GM12801 (cell line): ENCODE measurements around the gene TTC7B.

ENCODE experiments used
- TF ChIP-seq, protein P1 (sequence below): IDR thresholded peaks from one replicate; pipeline ENCODE4 v1.5.1; 2011; ENCODE audit warnings: control low read depth; ENCODE audit not compliant: insufficient read length; ENCODE audit errors: extremely low read depth

Gene TTC7B

DNA sequence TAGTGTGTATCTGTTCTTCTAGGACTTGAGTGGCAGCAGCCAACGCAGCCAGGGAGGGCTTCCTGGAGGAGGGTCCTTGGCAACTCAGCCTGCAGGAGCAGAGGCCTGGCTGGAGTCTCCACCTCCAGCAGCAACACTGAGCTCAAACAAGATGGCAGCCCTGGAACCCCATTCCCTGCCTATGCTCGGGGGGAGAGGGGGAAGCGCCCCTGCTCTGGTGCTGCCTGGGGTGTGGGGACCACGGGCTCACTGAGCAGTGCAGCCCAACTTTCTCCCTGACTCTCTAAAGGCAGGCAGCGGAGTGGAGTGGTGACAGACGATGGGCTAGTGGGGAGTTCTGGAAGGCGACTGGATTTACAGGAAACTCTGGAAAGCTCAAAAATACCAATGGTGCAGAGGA, 258.7 kb downstream of the TTC7B start:
- TF ChIP-seq, protein P1, sequence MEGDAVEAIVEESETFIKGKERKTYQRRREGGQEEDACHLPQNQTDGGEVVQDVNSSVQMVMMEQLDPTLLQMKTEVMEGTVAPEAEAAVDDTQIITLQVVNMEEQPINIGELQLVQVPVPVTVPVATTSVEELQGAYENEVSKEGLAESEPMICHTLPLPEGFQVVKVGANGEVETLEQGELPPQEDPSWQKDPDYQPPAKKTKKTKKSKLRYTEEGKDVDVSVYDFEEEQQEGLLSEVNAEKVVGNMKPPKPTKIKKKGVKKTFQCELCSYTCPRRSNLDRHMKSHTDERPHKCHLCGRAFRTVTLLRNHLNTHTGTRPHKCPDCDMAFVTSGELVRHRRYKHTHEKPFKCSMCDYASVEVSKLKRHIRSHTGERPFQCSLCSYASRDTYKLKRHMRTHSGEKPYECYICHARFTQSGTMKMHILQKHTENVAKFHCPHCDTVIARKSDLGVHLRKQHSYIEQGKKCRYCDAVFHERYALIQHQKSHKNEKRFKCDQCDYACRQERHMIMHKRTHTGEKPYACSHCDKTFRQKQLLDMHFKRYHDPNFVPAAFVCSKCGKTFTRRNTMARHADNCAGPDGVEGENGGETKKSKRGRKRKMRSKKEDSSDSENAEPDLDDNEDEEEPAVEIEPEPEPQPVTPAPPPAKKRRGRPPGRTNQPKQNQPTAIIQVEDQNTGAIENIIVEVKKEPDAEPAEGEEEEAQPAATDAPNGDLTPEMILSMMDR = no peak

DNA sequence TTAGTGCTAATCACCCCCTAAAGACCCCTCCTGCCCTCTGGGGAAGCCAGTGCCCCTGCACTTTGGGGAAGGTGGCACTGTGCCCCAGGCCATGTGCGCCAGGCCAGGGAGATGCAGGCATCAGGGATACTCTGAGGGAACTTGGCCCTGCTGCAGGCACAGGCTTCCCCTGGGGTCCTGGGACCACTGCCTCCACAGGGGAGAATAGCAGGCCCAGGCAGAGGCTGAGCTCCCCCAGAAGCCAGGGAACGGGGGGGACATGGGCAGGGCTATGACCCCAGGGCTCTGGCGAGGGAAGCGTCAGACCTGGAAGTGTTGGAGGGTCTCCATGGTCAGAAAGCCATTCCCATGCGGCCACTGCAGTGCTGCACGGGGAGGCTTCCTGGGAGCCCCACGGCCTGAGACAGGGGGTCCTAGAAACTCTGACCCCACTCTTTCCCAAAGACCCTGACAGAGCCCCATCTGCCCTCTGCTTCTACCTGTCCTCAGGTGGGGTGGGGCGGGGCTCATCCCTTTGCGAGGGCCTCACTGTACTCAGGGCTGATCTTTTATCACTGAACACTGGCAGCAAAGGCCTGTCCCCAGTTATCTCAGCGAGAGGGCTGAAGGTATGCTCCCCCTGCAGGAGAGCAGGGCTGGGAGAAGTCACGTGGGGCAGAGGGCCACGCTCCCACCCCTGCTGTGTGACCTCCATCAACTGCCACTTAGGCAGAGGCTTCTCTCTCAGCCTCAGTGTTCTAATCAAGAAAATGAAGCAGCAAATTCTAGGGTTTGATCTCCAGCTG, 259.4 kb downstream of the TTC7B start:
- TF ChIP-seq, protein P1 = no peak

DNA sequence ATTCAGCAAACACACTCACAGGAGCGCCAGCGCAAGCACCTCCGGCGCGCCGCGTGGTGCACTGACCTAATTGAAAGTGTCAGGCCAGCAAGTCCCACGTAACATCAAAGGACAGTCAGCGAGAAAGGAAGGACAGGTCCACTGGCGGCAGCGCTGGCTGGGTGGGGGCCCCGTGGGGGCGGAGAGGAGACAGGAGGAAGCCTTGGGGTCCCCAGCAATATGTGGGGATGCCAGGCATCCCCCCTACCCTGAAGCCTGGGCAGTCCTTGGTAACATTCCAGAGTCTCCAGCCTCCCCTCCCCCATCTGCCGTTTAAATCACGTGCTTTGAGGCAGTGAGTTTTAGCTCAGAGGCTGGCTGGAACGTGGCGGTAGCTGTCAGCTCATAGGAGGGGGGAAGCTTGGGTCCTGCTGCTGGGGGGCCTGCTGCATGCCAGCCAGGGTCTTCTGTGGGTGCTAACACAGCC, 260.2 kb downstream of the TTC7B start:
- TF ChIP-seq, protein P1 = no peak

DNA sequence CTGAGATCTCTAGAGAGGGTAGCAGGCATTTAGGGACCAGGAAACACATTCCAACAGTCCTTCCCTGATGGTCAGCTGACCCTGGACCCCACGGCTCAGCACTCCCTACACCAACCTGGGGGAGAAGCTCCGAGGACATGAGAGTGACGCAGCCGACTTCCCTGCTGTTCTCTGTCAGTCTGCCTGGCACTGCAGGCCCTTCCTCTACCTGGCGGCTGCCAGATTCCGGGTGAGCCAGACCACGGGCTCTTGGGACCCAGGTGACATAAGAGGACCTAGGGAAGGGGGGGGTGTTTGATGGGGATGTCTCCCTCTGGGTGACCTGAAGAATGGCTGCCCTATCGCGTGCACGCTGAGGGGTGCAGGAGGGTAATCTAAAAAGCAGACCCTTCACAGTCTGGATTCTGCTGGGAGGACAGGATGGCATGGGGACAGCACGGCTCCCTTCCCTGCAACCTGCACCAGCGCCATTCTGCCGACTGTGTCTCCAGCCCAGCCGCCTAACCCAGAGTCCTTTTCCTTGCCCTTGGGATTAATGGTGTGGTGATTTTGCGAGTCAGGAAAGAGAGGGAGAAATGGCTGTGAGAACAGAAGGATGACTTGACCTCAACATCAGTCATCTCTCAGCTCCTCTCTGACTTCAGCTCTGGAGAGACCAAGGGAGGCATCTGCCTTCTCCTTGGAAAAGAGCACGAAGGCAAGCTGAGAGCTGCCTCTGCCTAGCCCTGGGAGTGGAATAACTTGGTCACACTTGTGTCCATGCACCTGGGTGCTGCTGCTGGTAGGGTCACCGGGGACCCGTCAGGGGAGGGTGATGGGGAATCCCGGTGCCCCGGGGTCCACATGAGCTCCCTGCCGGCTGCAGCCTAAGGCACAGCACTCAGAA, 260.9 kb downstream of the TTC7B start:
- TF ChIP-seq, protein P1 = no peak

DNA sequence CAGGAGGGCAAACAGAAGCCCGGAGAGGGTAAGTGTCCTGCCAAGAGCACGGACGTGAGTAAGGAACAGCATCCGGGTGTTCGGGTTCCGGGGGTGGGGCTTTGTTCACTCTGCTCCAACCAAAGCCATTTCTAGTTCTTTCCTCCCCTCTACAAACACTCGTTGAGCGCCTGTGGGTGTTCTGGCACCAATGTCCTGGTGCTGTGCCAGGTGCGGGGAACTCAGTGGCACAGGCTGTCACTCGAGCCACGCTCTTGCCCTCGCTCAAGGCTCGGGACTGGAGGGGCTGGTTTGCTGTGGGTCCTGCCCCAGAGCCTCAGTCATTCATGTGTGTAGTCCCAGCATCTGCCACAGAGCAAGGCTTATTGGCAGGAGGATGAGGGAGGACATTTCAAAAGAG, 261.9 kb downstream of the TTC7B start:
- TF ChIP-seq, protein P1 = no peak

DNA sequence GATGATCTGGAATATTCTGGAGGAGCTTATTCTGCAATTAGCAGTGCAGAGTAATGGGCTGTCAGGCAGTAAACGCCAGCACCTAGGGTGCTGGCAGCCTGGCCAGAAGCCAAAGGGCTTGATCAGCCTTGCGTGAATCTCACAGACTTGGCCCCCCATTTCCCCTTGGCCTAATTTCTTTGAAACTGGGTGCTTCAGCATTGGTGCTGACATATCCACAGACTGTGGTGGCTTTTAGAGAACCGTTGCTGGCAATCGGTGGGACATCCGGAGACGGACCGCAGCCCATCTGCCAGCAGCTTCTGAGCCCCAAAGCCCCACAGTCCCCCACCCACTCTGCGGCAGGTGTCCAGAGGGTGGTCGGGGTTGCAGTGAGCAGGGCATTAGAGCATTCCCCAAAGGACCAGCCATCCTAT, 262.3 kb downstream of the TTC7B start:
- TF ChIP-seq, protein P1 = no peak

DNA sequence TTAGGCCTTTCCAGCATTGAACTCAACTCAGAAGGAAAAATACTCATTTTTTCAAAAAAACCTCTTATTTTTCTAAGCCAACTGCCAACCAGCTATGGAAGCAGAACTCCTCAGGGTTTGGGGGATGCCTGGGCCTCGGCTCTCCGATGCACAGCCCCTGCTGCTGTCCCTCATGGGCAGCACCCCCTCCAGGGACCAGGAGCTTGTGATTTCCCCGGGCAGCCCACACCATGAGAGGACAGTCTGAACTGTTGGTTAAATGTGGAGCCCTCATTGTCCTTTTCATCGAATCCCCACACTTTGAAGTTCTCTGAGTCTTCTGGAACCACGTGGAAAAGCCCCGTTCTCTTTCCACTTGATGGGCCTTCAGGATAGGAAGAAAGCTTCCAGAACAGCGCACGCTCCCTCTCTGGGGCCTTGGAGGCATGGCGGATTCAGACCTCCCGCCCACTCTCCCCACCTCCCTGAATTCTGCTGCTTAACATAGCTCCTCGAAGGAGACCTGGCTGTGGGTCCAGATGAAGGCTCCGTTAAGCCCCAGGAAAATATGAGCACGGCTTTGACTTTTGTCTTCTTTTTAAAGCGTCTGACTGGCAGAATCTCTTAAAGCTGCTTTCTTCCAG, 262.8 kb downstream of the TTC7B start:
- TF ChIP-seq, protein P1 = no peak
